Glutamatergic neuron (in vitro differentiated cells): ENCODE results near the gene DNAAF8. TPM values are rescaled to one million over a fixed set of nuclear protein-coding genes. Genes with fewer than 3 reads are reported as not detected.

Source experiments
- DNase-seq: peaks from one replicate; pipeline ENCODE4 v3.0.0; 2022
- H3K27ac Mint-ChIP-seq: one replicate; pipeline ENCODE4 v1.8.0; 2020; ENCODE audit warnings: mild to moderate bottlenecking, mixed read lengths, inconsistent platforms; ENCODE audit not compliant: unreplicated experiment
- H3K27me3 Mint-ChIP-seq: one replicate; pipeline ENCODE4 v1.8.0; 2020; ENCODE audit warnings: mild to moderate bottlenecking, moderate library complexity, mixed read lengths, inconsistent platforms; ENCODE audit not compliant: unreplicated experiment
- H3K36me3 Mint-ChIP-seq: one replicate; pipeline ENCODE4 v1.8.0; 2020; ENCODE audit warnings: mild to moderate bottlenecking, mixed read lengths, inconsistent platforms; ENCODE audit not compliant: unreplicated experiment
- H3K4me1 Mint-ChIP-seq: one replicate; pipeline ENCODE4 v1.8.0; 2020; ENCODE audit warnings: mild to moderate bottlenecking, low read depth, mixed read lengths, inconsistent platforms; ENCODE audit not compliant: unreplicated experiment
- H3K4me3 Mint-ChIP-seq: one replicate; pipeline ENCODE4 v1.8.0; 2020; ENCODE audit warnings: mild to moderate bottlenecking, mixed read lengths, inconsistent platforms; ENCODE audit not compliant: unreplicated experiment
- H3K9me3 Mint-ChIP-seq: one replicate; pipeline ENCODE4 v1.8.0; 2020; ENCODE audit warnings: mild to moderate bottlenecking, moderate library complexity, mixed read lengths, inconsistent platforms; ENCODE audit not compliant: unreplicated experiment
- total RNA-seq: library from RNA; stranded (reverse); fragmentation: NEBNext Ultra II Directional; extraction: Animal tissue kit (Norgen Biotek cat#: 25700); gene quantifications from one replicate; pipeline ENCODE4 v1.2.1, GENCODE V29; 2021; ENCODE audit not compliant: unreplicated experiment
- TF ChIP-seq, protein P1 (sequence below): fragments of 200-600 bp; sonication (generic); IDR thresholded peaks from one replicate; pipeline ENCODE4 v1.5.0; 2021; ENCODE audit not compliant: partially characterized antibody, unreplicated experiment

DNAAF8 gene
- total RNA-seq, 1 donor from 2014 or later: 0.59 TPM

DNA sequence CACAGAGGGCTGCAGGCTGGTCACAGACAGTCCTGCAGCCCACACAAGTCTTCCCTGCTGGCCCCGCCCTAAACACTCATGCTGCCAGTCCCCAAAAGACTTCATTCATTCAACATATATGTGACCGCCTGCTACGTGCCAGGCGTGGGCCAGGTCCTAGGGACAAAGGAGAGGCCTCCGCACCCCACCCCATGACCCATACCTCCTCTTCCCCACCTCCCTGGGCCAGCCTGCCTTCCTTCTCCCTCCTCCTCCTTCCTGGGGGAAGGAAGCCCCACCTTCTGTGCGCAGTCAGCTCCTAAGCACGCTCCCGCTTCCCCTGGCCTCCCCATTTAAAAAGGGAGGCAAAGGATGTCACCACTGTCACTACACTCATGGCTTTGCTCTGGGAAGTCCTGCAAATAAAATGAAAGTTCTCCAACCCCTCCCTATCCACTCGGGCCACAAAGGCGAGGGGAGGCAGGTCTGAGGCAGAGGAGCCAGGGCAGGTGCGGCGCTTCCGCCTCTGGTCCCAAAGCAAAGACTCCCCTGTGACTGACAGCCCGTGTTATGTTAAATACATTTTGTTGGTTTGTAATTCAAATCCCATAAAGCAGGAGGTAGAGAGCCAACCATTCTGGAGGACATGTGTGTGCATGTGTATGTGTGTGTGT lies 9.0 kb downstream of the DNAAF8 start:
- Mint-ChIP-seq H3K9me3 (peaks cover 2% of the 10 kb centered on the region), H3K36me3 (no peaks in the 10 kb centered on the region), H3K27ac (peak overlapping the region; percentile 34), H3K27me3 (no peaks in the 10 kb centered on the region), H3K4me3 (no peak overlapping the region), H3K4me1 (peaks cover 17% of the 10 kb centered on the region)
- TF ChIP-seq, protein P1, sequence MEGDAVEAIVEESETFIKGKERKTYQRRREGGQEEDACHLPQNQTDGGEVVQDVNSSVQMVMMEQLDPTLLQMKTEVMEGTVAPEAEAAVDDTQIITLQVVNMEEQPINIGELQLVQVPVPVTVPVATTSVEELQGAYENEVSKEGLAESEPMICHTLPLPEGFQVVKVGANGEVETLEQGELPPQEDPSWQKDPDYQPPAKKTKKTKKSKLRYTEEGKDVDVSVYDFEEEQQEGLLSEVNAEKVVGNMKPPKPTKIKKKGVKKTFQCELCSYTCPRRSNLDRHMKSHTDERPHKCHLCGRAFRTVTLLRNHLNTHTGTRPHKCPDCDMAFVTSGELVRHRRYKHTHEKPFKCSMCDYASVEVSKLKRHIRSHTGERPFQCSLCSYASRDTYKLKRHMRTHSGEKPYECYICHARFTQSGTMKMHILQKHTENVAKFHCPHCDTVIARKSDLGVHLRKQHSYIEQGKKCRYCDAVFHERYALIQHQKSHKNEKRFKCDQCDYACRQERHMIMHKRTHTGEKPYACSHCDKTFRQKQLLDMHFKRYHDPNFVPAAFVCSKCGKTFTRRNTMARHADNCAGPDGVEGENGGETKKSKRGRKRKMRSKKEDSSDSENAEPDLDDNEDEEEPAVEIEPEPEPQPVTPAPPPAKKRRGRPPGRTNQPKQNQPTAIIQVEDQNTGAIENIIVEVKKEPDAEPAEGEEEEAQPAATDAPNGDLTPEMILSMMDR: no peak
- no peak for DNase-seq

- Mint-ChIP-seq H3K27ac (no peak overlapping the region), H3K27me3 (peaks cover 2% of the 10 kb centered on the region), H3K36me3 (no peaks in the 10 kb centered on the region), H3K9me3 (peaks cover 4% of the 10 kb centered on the region), H3K4me3 (no peak overlapping the region), H3K4me1 (peaks cover 22% of the 10 kb centered on the region)
- no peak for DNase-seq
- TF ChIP-seq, protein P1: no peak
These were observed 10.4 kb downstream of the DNAAF8 start for GRCh38 chr16:4744555-4745273.

GRCh38 chr16:4745274-4745569 lies 10.9 kb downstream of the DNAAF8 start:
- Mint-ChIP-seq H3K27me3 (peaks cover 2% of the 10 kb centered on the region), H3K9me3 (peaks cover 4% of the 10 kb centered on the region), H3K36me3 (no peaks in the 10 kb centered on the region), H3K27ac (no peak overlapping the region), H3K4me1 (peaks cover 22% of the 10 kb centered on the region), H3K4me3 (no peak overlapping the region)
- TF ChIP-seq, protein P1: no peak
- no peak for DNase-seq

DNA sequence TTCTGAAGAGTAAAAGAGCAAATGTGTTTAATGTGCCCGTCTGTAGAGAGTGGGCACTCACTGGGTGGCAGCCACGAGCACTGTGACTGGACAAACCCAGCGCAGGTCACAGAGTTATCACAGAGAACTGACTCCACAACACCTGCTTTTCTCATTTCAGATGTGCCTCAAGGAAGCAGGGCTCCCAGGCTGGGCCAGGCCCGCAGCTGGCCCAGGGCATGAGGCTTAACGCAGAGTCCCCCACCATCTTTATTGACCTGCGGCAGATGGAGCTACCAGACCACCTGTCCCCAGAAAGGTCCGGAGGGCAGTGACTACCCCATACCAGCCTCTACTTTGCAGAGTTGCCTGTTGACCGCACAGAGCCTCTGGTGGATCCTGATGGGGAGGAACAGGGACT lies 11.9 kb downstream of the DNAAF8 start:
- peak overlapping the region; percentile 66 for H3K27ac Mint-ChIP-seq
- H3K27me3 Mint-ChIP-seq: peaks cover 2% of the 10 kb centered on the region
- TF ChIP-seq, protein P1: no peak
- peak; percentile 33 for DNase-seq
- H3K9me3 Mint-ChIP-seq: peaks cover 4% of the 10 kb centered on the region
- H3K36me3 Mint-ChIP-seq: no peaks in the 10 kb centered on the region
- peak overlapping the region; percentile 8 for H3K4me3 Mint-ChIP-seq
- peaks cover 22% of the 10 kb centered on the region for H3K4me1 Mint-ChIP-seq

- Mint-ChIP-seq H3K4me3 (no peak overlapping the region), H3K4me1 (peaks cover 22% of the 10 kb centered on the region), H3K27ac (no peak overlapping the region), H3K9me3 (peaks cover 4% of the 10 kb centered on the region), H3K36me3 (no peaks in the 10 kb centered on the region), H3K27me3 (peaks cover 2% of the 10 kb centered on the region)
- no peak for DNase-seq
- TF ChIP-seq, protein P1: no peak
These were observed 12.7 kb downstream of the DNAAF8 start for GRCh38 chr16:4746991-4747574.
